DOHH2 (cell line): Measurements from ENCODE around the gene DNMT3A.

ENCODE experiments used
- H3F3A ChIP-seq: fragments of 200-600 bp; sonication (generic), shearing (Covaris generic); 2 replicates; pipeline ENCODE4 v1.6.0; 2016; ENCODE audit warnings: antibody characterized with exemption, mild to moderate bottlenecking; ENCODE audit not compliant: control insufficient read depth, insufficient read depth
- H3K27ac ChIP-seq: fragments of 200-600 bp; sonication (generic); 2 replicates; pipeline ENCODE4 v1.5.1; 2014; ENCODE audit warnings: low read depth, mild to moderate bottlenecking, low read length, moderate library complexity
- H3K27me3 ChIP-seq: fragments of 200-600 bp; sonication (generic); 2 replicates; pipeline ENCODE4 v1.6.1; 2014; ENCODE audit warnings: mild to moderate bottlenecking, low read length, mixed read lengths; ENCODE audit not compliant: control insufficient read depth
- H3K36me3 ChIP-seq: fragments of 200-600 bp; sonication (generic); 2 replicates; pipeline ENCODE4 v1.6.1; 2014; ENCODE audit warnings: mild to moderate bottlenecking, low read length, moderate library complexity, mixed read lengths; ENCODE audit not compliant: control insufficient read depth
- H3K4me1 ChIP-seq: fragments of 200-600 bp; sonication (generic); 2 replicates; pipeline ENCODE4 v1.6.1; 2014; ENCODE audit warnings: mild to moderate bottlenecking, low read length, mixed read lengths; ENCODE audit not compliant: control insufficient read depth
- H3K4me2 ChIP-seq: fragments of 200-600 bp; sonication (generic); 2 replicates; pipeline ENCODE4 v1.6.0; 2014; ENCODE audit warnings: mild to moderate bottlenecking, low read length, moderate library complexity
- H3K4me3 ChIP-seq: fragments of 200-600 bp; sonication (generic); 2 replicates; pipeline ENCODE4 v1.5.1; 2014; ENCODE audit warnings: mild to moderate bottlenecking, low read length, mixed read lengths
- H3K79me2 ChIP-seq: fragments of 200-600 bp; sonication (generic); 2 replicates; pipeline ENCODE4 v1.6.1; 2014; ENCODE audit warnings: mild to moderate bottlenecking, low read length, mixed read lengths; ENCODE audit not compliant: control insufficient read depth
- H3K9me2 ChIP-seq: fragments of 200-600 bp; sonication (generic); replicated peaks from 2 replicates; pipeline ENCODE4 v1.6.1; 2014; ENCODE audit warnings: mild to moderate bottlenecking, low read length, mixed read lengths; ENCODE audit not compliant: control insufficient read depth
- H3K9me3 ChIP-seq: fragments of 200-600 bp; sonication (generic); 2 replicates; pipeline ENCODE4 v1.6.1; 2014; ENCODE audit warnings: antibody characterized with exemption, low read length, mixed read lengths; ENCODE audit not compliant: control insufficient read depth, insufficient read depth
- H4K20me1 ChIP-seq: fragments of 200-600 bp; sonication (generic); 2 replicates; pipeline ENCODE4 v1.6.0; 2014; ENCODE audit warnings: low read depth, mild to moderate bottlenecking, antibody characterized with exemption, low read length, moderate library complexity; ENCODE audit not compliant: control insufficient read depth, insufficient read depth
- EZH2phosphoT487 ChIP-seq: fragments of 200-600 bp; sonication (generic); IDR thresholded peaks from 2 replicates; pipeline ENCODE4 v1.6.1; 2017; ENCODE audit warnings: borderline replicate concordance, mild to moderate bottlenecking, antibody characterized with exemption, low read length, moderate library complexity, mixed read lengths
- TF ChIP-seq, protein P1 (sequence below): fragments of 200-600 bp; sonication (generic); IDR thresholded peaks from one replicate; pipeline ENCODE4 v1.5.1; 2014; ENCODE audit warnings: antibody characterized with exemption, mild to moderate bottlenecking, low read depth, low read length; ENCODE audit not compliant: poor library complexity, severe bottlenecking

The DNMT3A gene

DNA sequence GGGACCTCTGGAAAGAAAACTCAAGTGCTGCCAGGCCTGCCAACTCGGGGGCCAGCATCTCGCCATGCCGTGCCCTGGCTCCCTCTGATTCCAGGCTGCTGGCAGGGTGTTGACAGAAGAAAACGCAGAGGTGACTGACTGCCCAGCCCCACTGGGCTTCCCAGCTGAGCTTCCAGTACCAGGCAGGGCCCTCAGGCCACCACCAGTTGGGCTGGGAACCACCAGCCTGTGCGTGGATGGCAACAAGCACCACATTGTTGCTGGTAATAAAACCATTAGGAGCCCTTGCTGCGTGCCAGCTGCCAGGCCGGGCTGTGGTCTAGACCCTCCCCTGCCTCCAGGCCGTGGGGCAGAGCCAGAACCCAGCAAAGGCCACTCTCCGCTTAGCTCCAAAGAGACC lies 9.2 kb downstream of the DNMT3A start:
- H3K4me1 ChIP-seq = peaks cover 9% of the 10 kb centered on the region
- no peak overlapping the region for H3K27ac ChIP-seq
- no peaks in the 10 kb centered on the region for H3K36me3 ChIP-seq
- no peaks in the 10 kb centered on the region for H3K27me3 ChIP-seq
- H3K9me3 ChIP-seq = no peaks in the 10 kb centered on the region
- TF ChIP-seq, protein P1, sequence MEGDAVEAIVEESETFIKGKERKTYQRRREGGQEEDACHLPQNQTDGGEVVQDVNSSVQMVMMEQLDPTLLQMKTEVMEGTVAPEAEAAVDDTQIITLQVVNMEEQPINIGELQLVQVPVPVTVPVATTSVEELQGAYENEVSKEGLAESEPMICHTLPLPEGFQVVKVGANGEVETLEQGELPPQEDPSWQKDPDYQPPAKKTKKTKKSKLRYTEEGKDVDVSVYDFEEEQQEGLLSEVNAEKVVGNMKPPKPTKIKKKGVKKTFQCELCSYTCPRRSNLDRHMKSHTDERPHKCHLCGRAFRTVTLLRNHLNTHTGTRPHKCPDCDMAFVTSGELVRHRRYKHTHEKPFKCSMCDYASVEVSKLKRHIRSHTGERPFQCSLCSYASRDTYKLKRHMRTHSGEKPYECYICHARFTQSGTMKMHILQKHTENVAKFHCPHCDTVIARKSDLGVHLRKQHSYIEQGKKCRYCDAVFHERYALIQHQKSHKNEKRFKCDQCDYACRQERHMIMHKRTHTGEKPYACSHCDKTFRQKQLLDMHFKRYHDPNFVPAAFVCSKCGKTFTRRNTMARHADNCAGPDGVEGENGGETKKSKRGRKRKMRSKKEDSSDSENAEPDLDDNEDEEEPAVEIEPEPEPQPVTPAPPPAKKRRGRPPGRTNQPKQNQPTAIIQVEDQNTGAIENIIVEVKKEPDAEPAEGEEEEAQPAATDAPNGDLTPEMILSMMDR = no peak
- no peak for TF ChIP-seq EZH2phosphoT487
- no peaks in the 10 kb centered on the region for H3F3A ChIP-seq
- H4K20me1 ChIP-seq = no peaks in the 10 kb centered on the region
- H3K9me2 ChIP-seq = no peaks in the 10 kb centered on the region
- no peak overlapping the region for H3K4me2 ChIP-seq
- H3K79me2 ChIP-seq = no peaks in the 10 kb centered on the region
- H3K4me3 ChIP-seq = no peak overlapping the region

DNA sequence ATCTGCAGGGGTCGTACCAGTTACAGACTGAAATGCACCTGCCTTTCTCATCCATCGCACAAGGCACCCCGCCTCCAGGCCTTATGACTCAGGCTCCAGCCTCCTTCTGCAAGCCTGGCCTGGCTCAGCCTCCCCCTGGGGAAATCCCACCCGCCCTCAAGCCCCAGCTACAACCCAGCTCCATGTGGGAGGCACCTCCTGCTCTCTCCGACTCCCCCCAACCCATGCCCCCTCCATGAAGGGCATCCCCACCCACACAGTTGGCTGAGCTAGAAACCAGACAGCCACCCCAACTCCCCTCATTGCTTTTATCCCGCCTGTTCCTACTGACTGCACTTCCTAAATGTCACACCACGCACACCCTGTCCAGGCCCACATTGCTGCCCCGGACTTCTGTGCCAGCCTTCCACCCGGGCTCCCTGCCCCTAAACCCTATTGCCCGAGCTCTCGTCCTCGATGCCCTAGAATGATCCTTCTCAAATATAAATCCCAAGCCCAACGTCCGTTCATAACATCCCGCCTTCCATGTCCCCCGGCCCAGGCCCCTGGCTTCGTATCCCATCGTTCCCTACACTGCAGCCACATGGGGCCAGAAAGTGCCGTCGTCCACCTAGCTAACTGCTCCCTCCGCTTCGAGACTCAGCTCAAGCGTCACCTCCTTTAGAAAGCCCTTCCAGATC lies 9.9 kb downstream of the DNMT3A start:
- Histone ChIP-seq H3K4me3 (no peak overlapping the region), H3K79me2 (no peaks in the 10 kb centered on the region), H3K36me3 (no peaks in the 10 kb centered on the region), H3K9me3 (peaks cover 1% of the 10 kb centered on the region; the same call in 1 of the 2 replicates), H3K27me3 (no peaks in the 10 kb centered on the region), H3K27ac (no peak overlapping the region), H3K4me1 (peaks cover 9% of the 10 kb centered on the region), H3K4me2 (no peak overlapping the region), H4K20me1 (no peaks in the 10 kb centered on the region), H3K9me2 (no peaks in the 10 kb centered on the region), H3F3A (no peaks in the 10 kb centered on the region)
- TF ChIP-seq EZH2phosphoT487 = no peak
- TF ChIP-seq, protein P1 = no peak

DNA sequence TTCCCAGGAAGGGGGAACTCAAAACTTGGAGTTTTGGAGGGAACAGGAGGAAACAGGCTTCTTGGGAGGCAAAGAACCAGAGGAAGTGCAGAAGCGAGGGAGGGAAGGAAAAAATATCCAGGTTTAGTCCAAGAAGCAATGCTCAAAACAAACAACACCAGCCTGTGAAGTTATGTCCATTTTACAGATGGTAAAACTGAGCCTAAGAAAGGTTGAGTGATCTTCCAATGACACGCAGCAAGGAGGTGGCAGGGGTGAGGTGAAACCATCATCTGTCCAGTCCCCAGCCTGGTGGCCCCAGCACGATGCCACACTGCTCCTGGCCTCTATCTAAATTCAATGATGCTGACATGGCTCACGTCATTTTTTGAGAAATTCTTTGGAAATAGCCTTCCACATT lies 10.8 kb downstream of the DNMT3A start:
- Histone ChIP-seq H3K36me3 (no peaks in the 10 kb centered on the region), H3F3A (no peaks in the 10 kb centered on the region), H3K9me2 (no peaks in the 10 kb centered on the region), H3K4me3 (no peak overlapping the region), H4K20me1 (no peaks in the 10 kb centered on the region), H3K27ac (no peak overlapping the region), H3K79me2 (no peaks in the 10 kb centered on the region), H3K4me2 (no peak overlapping the region), H3K9me3 (peaks cover 8% of the 10 kb centered on the region; the same call in 1 of the 2 replicates), H3K27me3 (no peaks in the 10 kb centered on the region), H3K4me1 (peaks cover 9% of the 10 kb centered on the region)
- TF ChIP-seq, protein P1 = no peak
